ENCODE measurements around the gene STMND1. TPM values are rescaled to one million over a fixed set of nuclear protein-coding genes. Genes with fewer than 3 reads are reported as not detected.

Gene STMND1
- total and polyA plus RNA-seq, 8 donors, result not detected

DNA sequence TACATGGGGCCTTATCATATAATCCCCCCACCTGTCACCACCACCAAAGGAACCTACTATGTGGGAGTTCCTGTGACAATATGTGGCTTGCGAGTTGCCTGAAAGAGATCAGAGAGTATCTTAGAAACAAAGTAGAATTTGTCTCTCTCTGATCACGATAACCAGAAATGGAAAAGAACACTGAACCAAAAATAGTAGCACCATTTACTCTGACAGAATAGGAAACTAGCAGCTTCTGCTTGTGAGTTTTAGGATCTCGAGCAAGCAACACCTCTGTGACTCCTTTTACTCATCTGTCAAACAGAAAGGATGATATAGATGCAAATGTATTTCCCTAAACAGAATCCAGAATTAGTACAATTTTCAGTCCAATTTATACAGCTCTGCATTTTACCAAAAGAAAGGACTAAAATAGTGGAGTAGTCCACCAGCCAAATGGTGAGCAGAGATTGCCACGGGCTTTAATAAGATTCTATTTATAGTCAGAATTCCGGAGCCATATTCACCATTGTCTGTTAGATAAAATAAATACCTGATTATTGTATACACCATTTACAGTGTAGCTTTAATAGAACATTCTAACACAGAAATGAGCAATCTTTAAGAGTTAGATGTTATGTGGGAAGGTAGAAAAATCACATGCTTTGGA is 19.9 kb upstream of the STMND1 start:
- no peak overlapping the region for H3K4me3 ChIP-seq
- H3K27ac ChIP-seq, result no peak overlapping the region
- H3K4me1 ChIP-seq, result no peaks in the 10 kb centered on the region
- no peaks in the 10 kb centered on the region for H3K36me3 ChIP-seq
- intact Hi-C loops (cut with DNase I; ENCODE audit: low total_unique reads), result no loop called here
- TF ChIP-seq EP300 (IDR thresholded peaks at IDR 0.05) (no peak), POLR2A (IDR thresholded peaks at IDR 0.05) (no peak), POLR2AphosphoS5 (IDR thresholded peaks at IDR 0.05) (no peak)
- TF ChIP-seq, protein P1, sequence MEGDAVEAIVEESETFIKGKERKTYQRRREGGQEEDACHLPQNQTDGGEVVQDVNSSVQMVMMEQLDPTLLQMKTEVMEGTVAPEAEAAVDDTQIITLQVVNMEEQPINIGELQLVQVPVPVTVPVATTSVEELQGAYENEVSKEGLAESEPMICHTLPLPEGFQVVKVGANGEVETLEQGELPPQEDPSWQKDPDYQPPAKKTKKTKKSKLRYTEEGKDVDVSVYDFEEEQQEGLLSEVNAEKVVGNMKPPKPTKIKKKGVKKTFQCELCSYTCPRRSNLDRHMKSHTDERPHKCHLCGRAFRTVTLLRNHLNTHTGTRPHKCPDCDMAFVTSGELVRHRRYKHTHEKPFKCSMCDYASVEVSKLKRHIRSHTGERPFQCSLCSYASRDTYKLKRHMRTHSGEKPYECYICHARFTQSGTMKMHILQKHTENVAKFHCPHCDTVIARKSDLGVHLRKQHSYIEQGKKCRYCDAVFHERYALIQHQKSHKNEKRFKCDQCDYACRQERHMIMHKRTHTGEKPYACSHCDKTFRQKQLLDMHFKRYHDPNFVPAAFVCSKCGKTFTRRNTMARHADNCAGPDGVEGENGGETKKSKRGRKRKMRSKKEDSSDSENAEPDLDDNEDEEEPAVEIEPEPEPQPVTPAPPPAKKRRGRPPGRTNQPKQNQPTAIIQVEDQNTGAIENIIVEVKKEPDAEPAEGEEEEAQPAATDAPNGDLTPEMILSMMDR (IDR thresholded peaks at IDR 0.05), result no peak
- 64 to 78% (median 75%) methylated on average over 5 of the region's 5 CpGs for WGBS, 5 donors
- H3K9me3 ChIP-seq, result no peaks in the 10 kb centered on the region
- no peaks in the 10 kb centered on the region for H3K27me3 ChIP-seq
- DNase-seq, result no peak

DNA sequence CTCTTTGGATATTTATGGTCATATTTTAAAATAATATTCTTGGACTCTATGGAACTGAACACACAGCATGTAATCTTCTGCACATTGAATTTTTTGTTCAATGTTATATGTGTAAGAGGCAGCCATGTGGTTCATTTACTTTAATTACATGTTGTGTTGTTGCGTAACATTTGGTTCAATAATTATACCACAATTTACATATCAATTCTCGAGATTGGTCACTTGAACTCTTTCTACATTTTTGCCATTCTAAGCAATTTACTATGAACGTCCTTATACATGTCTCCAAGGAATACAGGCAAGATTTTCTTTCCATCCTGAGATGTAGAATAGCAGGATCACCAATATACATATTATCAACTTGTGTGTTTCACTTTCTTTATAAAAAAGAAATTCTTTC is 18.5 kb upstream of the STMND1 start:
- TF ChIP-seq POLR2A (IDR thresholded peaks at IDR 0.05), result no peak
- TF ChIP-seq POLR2AphosphoS5 (IDR thresholded peaks at IDR 0.05), result no peak
- TF ChIP-seq EP300 (IDR thresholded peaks at IDR 0.05), result no peak
- TF ChIP-seq, protein P1 (IDR thresholded peaks at IDR 0.05), result no peak
- DNase-seq, result no peak
- Histone ChIP-seq H3K27ac (no peak overlapping the region), H3K9me3 (no peaks in the 10 kb centered on the region), H3K27me3 (no peaks in the 10 kb centered on the region), H3K4me3 (no peak overlapping the region), H3K36me3 (no peaks in the 10 kb centered on the region), H3K4me1 (no peaks in the 10 kb centered on the region)
- WGBS, 5 donors, result 79 to 88% (median 88%) methylated on average over 3 of the region's 3 CpGs
- intact Hi-C loops (cut with DNase I; ENCODE audit: low total_unique reads), result no loop called here

DNA sequence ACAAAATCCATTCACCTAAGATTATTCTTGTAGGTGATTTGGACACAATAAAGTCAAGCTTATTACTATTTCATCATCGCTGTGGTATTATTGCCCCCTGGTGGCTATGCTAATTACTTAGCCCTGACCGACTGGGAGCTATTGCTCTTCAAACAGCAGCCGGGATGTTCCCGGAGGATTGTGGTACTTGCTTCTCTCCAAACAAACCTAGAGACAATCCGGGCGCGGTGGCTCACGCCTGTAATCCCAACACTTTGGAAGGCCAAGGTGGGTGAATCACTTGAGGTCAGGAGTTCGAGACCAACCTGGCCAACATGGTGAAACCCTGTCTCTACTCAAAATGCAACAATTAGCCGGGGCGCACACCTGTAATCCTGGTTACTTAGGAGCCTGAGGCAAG is 15.4 kb upstream of the STMND1 start:
- intact Hi-C loops (cut with DNase I; ENCODE audit: low total_unique reads), result no loop called here

DNA sequence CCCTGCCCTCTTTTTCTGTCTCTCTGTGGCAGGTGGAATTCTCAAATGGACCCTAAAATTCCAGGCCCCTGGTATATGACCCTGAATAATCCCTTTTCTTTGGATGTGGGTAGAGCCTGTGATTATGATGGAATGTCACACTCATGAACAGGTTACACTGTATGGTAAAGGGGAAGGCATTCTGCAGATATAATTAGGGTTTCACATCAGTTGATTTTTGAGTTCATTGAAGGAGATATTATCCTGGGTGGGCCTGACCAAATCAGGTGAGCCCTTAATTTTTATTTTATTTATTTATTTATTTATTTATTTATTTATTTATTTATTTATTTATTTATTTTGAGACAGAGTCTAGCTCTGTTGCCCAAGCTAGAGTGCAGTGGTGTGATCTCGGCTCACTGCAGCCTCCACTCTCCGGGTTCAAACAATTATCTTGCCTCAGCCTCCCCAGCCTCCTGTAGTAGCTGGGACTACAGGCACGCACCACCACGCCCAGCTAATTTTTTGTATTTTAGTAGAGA is 13.7 kb upstream of the STMND1 start:
- H3K4me1 ChIP-seq, result no peaks in the 10 kb centered on the region
- intact Hi-C loops (cut with DNase I; ENCODE audit: low total_unique reads), result no loop called here
- no peaks in the 10 kb centered on the region for H3K36me3 ChIP-seq
- H3K9me3 ChIP-seq, result no peaks in the 10 kb centered on the region
- 83 to 99% (median 95%) methylated on average over 4 of the region's 4 CpGs for whole genome bisulfite sequencing, 5 donors
- no peak for TF ChIP-seq POLR2AphosphoS5 (IDR thresholded peaks at IDR 0.05)
- no peak for TF ChIP-seq POLR2A (IDR thresholded peaks at IDR 0.05)
- TF ChIP-seq EP300 (IDR thresholded peaks at IDR 0.05), result no peak
- TF ChIP-seq, protein P1 (IDR thresholded peaks at IDR 0.05), result no peak
- H3K4me3 ChIP-seq, result no peak overlapping the region
- no peak overlapping the region for H3K27ac ChIP-seq
- H3K27me3 ChIP-seq, result no peaks in the 10 kb centered on the region
- no peak for DNase-seq

More for the DNA sequence above, 15.4 kb upstream of the STMND1 start:
- peak; percentile 35 to 86 for DNase-seq
- H3K27me3 ChIP-seq, result no peaks in the 10 kb centered on the region
- H3K9me3 ChIP-seq, result no peaks in the 10 kb centered on the region
- H3K27ac ChIP-seq, result no peak overlapping the region
- WGBS, 5 donors, result 26 to 51% (median 32%) methylated on average over 11 of the region's 11 CpGs
- TF ChIP-seq POLR2A (IDR thresholded peaks at IDR 0.05), result no peak
- TF ChIP-seq POLR2AphosphoS5 (IDR thresholded peaks at IDR 0.05), result no peak
- TF ChIP-seq, protein P1 (IDR thresholded peaks at IDR 0.05), result peak in 4 of 7 experiments; percentile 40 to 67 (median 57)
- H3K4me3 ChIP-seq, result no peak overlapping the region
- no peaks in the 10 kb centered on the region for H3K4me1 ChIP-seq
- H3K36me3 ChIP-seq, result no peaks in the 10 kb centered on the region
